ENCODE measurements around the gene ASIC2.

- TF ChIP-seq, protein P1, sequence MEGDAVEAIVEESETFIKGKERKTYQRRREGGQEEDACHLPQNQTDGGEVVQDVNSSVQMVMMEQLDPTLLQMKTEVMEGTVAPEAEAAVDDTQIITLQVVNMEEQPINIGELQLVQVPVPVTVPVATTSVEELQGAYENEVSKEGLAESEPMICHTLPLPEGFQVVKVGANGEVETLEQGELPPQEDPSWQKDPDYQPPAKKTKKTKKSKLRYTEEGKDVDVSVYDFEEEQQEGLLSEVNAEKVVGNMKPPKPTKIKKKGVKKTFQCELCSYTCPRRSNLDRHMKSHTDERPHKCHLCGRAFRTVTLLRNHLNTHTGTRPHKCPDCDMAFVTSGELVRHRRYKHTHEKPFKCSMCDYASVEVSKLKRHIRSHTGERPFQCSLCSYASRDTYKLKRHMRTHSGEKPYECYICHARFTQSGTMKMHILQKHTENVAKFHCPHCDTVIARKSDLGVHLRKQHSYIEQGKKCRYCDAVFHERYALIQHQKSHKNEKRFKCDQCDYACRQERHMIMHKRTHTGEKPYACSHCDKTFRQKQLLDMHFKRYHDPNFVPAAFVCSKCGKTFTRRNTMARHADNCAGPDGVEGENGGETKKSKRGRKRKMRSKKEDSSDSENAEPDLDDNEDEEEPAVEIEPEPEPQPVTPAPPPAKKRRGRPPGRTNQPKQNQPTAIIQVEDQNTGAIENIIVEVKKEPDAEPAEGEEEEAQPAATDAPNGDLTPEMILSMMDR (tag by site-specific recombination; IDR thresholded peaks at IDR 0.05): no peak
- TF ChIP-seq ZNF274 (IDR thresholded peaks at IDR 0.05; ENCODE audit: low read length) (no peak), ZNF274 (tag by site-specific recombination; IDR thresholded peaks at IDR 0.05; ENCODE audit: borderline replicate concordance) (no peak), ZNF138 (tag by site-specific recombination; IDR thresholded peaks at IDR 0.05; ENCODE audit: borderline replicate concordance) (no peak), ZNF121 (tag by site-specific recombination; IDR thresholded peaks at IDR 0.05) (no peak), HOXA7 (CRISPR knock-in tag; IDR thresholded peaks at IDR 0.05; ENCODE audit: borderline replicate concordance) (no peak), SP2 (tag by site-specific recombination; IDR thresholded peaks at IDR 0.05) (no peak), ZNF214 (tag by site-specific recombination; IDR thresholded peaks at IDR 0.05; ENCODE audit: borderline replicate concordance) (no peak), ZNF677 (tag by site-specific recombination; IDR thresholded peaks at IDR 0.05) (no peak)
- TF ChIP-seq, protein P2, sequence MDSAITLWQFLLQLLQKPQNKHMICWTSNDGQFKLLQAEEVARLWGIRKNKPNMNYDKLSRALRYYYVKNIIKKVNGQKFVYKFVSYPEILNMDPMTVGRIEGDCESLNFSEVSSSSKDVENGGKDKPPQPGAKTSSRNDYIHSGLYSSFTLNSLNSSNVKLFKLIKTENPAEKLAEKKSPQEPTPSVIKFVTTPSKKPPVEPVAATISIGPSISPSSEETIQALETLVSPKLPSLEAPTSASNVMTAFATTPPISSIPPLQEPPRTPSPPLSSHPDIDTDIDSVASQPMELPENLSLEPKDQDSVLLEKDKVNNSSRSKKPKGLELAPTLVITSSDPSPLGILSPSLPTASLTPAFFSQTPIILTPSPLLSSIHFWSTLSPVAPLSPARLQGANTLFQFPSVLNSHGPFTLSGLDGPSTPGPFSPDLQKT (IDR thresholded peaks at IDR 0.05; ENCODE audit: borderline replicate concordance, low read depth, low read length): no peak
Observed at GRCh38 chr17:33217891-33218290, 75.2 kb downstream of the ASIC2 start.
